ENCODE measurements around the gene ADAMTSL2. TPM values are rescaled to one million over a fixed set of nuclear protein-coding genes. Genes with fewer than 3 reads are reported as not detected.

ADAMTSL2 gene
- total and polyA plus RNA-seq, 2 experiments from 2014 or later, result 1.5 to 2.2 TPM

DNA sequence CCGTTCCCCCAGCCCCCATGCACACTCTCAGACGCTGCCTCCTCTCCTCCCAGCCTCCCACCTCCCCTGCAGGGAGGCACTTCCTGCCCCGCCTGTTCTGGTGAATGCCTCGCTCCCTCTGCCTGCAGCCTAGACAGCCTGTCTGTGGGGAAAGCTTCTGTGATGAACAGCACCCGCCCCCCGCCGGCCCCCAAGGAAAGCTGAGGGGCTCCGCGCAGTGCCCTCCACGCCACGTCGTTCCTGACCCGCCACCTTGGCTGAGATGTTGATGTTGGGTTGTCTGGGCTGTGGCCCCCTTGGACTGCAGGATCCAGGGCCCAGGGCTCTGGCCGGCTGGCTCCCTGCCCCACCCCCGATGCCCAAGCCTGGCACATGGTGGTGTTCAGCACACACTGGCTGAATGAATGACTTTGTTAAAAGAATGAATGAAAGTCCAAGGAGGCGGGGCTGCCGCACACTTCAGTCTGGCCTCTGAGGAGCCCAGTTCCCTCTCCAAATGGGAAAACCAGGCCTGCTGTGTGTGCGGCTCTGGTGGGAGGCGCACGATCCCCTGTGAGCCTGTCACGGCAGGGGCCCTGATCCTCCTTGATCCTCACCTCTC, 7.7 kb upstream of the ADAMTSL2 start:
- Histone ChIP-seq H3K79me2 (no peaks in the 10 kb centered on the region), H2AFZ (no peak overlapping the region), H3K4me1 (ENCODE audit: insufficient read depth) (peaks cover 34% of the 10 kb centered on the region), H3K9me2 (replicated peaks; ENCODE audit: insufficient read depth) (no peaks in the 10 kb centered on the region), H3K27me3 (no peaks in the 10 kb centered on the region), H3K27ac (peak overlapping the region; percentile 72), H3K36me3 (replicated peaks; ENCODE audit: insufficient read depth, low read depth) (no peaks in the 10 kb centered on the region), H3K9me3 (ENCODE audit: low read depth) (no peaks in the 10 kb centered on the region), H3K4me2 (peak overlapping the region; percentile 64), H3K4me3 (no peak overlapping the region), H4K20me1 (ENCODE audit: insufficient read depth, poor library complexity, severe bottlenecking) (no peaks in the 10 kb centered on the region)
- WGBS (ENCODE audit: low lambda C conversion rate, missing lambda C conversion rate), result 41% methylated on average over 17 of the region's 21 CpGs
- DNase-seq (ENCODE audit: low spot score), result no peak
- TF ChIP-seq, protein P1, sequence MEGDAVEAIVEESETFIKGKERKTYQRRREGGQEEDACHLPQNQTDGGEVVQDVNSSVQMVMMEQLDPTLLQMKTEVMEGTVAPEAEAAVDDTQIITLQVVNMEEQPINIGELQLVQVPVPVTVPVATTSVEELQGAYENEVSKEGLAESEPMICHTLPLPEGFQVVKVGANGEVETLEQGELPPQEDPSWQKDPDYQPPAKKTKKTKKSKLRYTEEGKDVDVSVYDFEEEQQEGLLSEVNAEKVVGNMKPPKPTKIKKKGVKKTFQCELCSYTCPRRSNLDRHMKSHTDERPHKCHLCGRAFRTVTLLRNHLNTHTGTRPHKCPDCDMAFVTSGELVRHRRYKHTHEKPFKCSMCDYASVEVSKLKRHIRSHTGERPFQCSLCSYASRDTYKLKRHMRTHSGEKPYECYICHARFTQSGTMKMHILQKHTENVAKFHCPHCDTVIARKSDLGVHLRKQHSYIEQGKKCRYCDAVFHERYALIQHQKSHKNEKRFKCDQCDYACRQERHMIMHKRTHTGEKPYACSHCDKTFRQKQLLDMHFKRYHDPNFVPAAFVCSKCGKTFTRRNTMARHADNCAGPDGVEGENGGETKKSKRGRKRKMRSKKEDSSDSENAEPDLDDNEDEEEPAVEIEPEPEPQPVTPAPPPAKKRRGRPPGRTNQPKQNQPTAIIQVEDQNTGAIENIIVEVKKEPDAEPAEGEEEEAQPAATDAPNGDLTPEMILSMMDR (IDR thresholded peaks at IDR 0.05; ENCODE audit: poor library complexity), result no peak
- TF ChIP-seq EZH2phosphoT487 (IDR thresholded peaks at IDR 0.05; ENCODE audit: low read depth, severe bottlenecking, unreplicated experiment), result no peak
- no peak for TF ChIP-seq EZH2 (IDR thresholded peaks at IDR 0.05; ENCODE audit: borderline replicate concordance)

DNA sequence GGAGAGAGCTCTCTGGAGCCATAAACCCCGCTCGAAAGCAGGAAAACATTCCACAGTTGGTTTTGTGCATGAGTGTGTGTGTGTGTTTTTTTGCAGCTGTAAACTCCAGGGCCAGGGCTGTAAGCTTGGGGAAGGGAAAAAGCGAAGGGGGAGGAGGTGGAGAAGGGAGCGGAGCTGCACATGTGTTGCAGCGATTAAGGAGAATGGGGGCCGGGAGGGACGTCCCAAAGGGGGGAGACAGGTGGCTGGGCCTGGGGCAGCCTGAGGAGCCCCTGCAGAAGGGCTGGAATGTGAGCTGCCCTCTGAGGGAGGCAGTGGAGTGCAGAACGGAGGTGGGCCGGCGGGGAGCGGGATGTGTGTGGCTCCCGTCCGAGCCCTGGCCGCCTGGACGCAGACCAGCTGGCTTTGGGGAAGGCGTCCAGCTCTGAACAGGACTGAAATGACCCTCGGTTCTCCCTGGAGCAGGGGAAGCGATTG, 7.0 kb upstream of the ADAMTSL2 start:
- peak; percentile 54 for DNase-seq (ENCODE audit: low spot score)
- H3K9me2 ChIP-seq (replicated peaks; ENCODE audit: insufficient read depth), result no peaks in the 10 kb centered on the region
- 41% methylated on average over 12 of the region's 18 CpGs for WGBS (ENCODE audit: low lambda C conversion rate, missing lambda C conversion rate)
- no peak overlapping the region for H3K4me3 ChIP-seq
- H2AFZ ChIP-seq, result no peak overlapping the region
- no peaks in the 10 kb centered on the region for H3K9me3 ChIP-seq (ENCODE audit: low read depth)
- H3K4me1 ChIP-seq (ENCODE audit: insufficient read depth), result peaks cover 34% of the 10 kb centered on the region
- TF ChIP-seq EZH2phosphoT487 (IDR thresholded peaks at IDR 0.05; ENCODE audit: low read depth, severe bottlenecking, unreplicated experiment) (no peak), EZH2 (IDR thresholded peaks at IDR 0.05; ENCODE audit: borderline replicate concordance) (no peak)
- no peaks in the 10 kb centered on the region for H4K20me1 ChIP-seq (ENCODE audit: insufficient read depth, poor library complexity, severe bottlenecking)
- peak overlapping the region; percentile 64 for H3K4me2 ChIP-seq
- H3K79me2 ChIP-seq, result no peaks in the 10 kb centered on the region
- H3K27me3 ChIP-seq, result no peaks in the 10 kb centered on the region
- H3K27ac ChIP-seq, result peak overlapping the region; percentile 72
- no peaks in the 10 kb centered on the region for H3K36me3 ChIP-seq (replicated peaks; ENCODE audit: insufficient read depth, low read depth)

DNA sequence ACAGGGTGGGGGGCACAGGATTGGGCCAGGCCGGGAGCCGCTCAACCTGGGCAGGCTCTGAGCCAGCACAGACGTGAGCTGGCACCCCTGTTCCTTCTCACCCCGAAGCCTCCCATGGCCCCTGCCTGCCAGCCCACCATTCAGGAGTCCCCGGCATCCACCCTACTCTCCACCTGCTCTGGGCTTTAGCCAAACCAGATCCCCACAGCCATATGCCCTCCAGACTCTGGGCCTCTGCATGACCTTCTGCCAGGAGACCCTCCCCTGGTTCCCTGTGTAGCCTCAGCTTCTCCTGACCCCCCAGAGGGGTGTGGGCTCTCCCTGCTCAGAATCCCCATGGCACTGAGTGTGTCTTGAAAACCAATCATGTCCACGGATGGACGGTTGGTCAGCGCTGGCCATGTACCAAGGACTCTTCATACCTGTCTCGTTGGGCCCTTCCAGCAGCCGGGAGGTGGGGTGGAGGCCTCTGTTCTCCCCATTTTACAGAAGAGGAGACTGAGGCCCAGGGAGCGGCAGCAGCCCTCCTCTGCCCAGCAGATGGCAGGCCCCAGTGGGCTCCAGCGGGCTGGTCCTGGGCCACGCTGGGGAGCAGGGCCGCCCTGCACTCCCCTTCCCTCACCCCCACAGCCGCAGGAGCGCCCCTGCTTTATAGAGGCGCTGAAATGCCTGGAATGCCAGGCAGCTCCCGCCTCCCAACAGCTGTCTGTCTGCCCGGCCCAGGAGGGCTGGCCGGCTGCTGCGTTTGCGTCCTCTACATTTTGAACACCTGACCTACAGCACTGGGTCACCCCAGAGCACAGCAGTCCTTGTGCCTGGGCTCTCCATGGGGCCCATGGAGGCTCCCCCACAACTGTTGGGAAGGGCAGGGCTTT, 6.3 kb upstream of the ADAMTSL2 start:
- no peaks in the 10 kb centered on the region for H4K20me1 ChIP-seq (ENCODE audit: insufficient read depth, poor library complexity, severe bottlenecking)
- H3K4me2 ChIP-seq, result peak overlapping the region; percentile 64
- WGBS (ENCODE audit: low lambda C conversion rate, missing lambda C conversion rate), result 58% methylated on average over 22 of the region's 22 CpGs
- TF ChIP-seq EZH2phosphoT487 (IDR thresholded peaks at IDR 0.05; ENCODE audit: low read depth, severe bottlenecking, unreplicated experiment), result no peak
- TF ChIP-seq, protein P1 (IDR thresholded peaks at IDR 0.05; ENCODE audit: poor library complexity), result no peak
- no peak for TF ChIP-seq EZH2 (IDR thresholded peaks at IDR 0.05; ENCODE audit: borderline replicate concordance)
- no peak overlapping the region for H2AFZ ChIP-seq
- H3K27ac ChIP-seq, result no peak overlapping the region
- peaks cover 34% of the 10 kb centered on the region for H3K4me1 ChIP-seq (ENCODE audit: insufficient read depth)
- DNase-seq (ENCODE audit: low spot score), result no peak
- no peaks in the 10 kb centered on the region for H3K27me3 ChIP-seq
- no peak overlapping the region for H3K4me3 ChIP-seq
- H3K36me3 ChIP-seq (replicated peaks; ENCODE audit: insufficient read depth, low read depth), result no peaks in the 10 kb centered on the region
- H3K79me2 ChIP-seq, result no peaks in the 10 kb centered on the region
- H3K9me3 ChIP-seq (ENCODE audit: low read depth), result no peaks in the 10 kb centered on the region
- no peaks in the 10 kb centered on the region for H3K9me2 ChIP-seq (replicated peaks; ENCODE audit: insufficient read depth)

DNA sequence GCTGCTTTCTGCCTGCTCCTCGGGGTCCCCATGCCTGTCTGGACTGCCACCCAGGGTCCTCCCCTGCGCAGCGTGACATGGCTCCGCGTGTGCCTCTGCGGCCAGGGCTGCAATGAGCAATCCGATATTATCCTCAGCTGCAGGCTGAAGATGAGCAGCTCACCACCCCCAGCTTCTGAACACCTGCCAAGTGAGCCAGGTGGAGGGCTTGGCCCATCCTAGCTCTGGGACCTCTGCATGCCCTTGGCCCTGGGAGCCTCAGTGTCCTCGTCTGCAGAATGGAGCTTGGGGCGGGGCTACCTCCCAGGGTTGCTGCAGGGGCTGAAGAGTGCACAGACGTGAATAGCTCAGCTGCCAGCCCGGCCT, 5.6 kb upstream of the ADAMTSL2 start:
- DNase-seq (ENCODE audit: low spot score), result no peak
- Histone ChIP-seq H3K27ac (no peak overlapping the region), H3K36me3 (replicated peaks; ENCODE audit: insufficient read depth, low read depth) (no peaks in the 10 kb centered on the region), H3K4me2 (no peak overlapping the region), H3K4me1 (ENCODE audit: insufficient read depth) (peaks cover 36% of the 10 kb centered on the region), H3K79me2 (no peaks in the 10 kb centered on the region), H3K9me3 (ENCODE audit: low read depth) (no peaks in the 10 kb centered on the region), H3K9me2 (replicated peaks; ENCODE audit: insufficient read depth) (no peaks in the 10 kb centered on the region), H3K27me3 (no peaks in the 10 kb centered on the region), H4K20me1 (ENCODE audit: insufficient read depth, poor library complexity, severe bottlenecking) (no peaks in the 10 kb centered on the region), H3K4me3 (no peak overlapping the region), H2AFZ (no peak overlapping the region)
- WGBS (ENCODE audit: low lambda C conversion rate, missing lambda C conversion rate), result 80% methylated on average over 11 of the region's 11 CpGs
- TF ChIP-seq, protein P1 (IDR thresholded peaks at IDR 0.05; ENCODE audit: poor library complexity), result no peak
- TF ChIP-seq EZH2 (IDR thresholded peaks at IDR 0.05; ENCODE audit: borderline replicate concordance), result no peak
- no peak for TF ChIP-seq EZH2phosphoT487 (IDR thresholded peaks at IDR 0.05; ENCODE audit: low read depth, severe bottlenecking, unreplicated experiment)

All from hepatocyte (in vitro differentiated cells).